ENCODE data around the gene PGM1. TPM values are rescaled to one million over a fixed set of nuclear protein-coding genes. Genes with fewer than 3 reads are reported as not detected.

Gene PGM1
- total and polyA plus RNA-seq, 4 experiments from 2014 or later: 18.8 to 48.3 (median 26.6) TPM

GRCh38 chr1:63679076-63679475 is 85.9 kb downstream of the PGM1 start:
- peaks cover 0 to 16% (median 7%) of the 10 kb centered on the region in 8 donors for H3K9me3 Mint-ChIP-seq
- no peak overlapping the region for H3K27ac ChIP-seq (ENCODE audit: low read depth, low read length)
- no peak overlapping the region for H3K27ac Mint-ChIP-seq
- peaks cover 0 to 2% (median 0%) of the 10 kb centered on the region in 4 donors for H3K4me1 Mint-ChIP-seq
- no peaks in the 10 kb centered on the region for H3K27me3 Mint-ChIP-seq
- no peaks in the 10 kb centered on the region for H3K36me3 ChIP-seq (ENCODE audit: insufficient read depth, low read length)
- no peak for DNase-seq
- H3K9me3 ChIP-seq (ENCODE audit: control insufficient read depth in 1 of 2, low read length in 2 of 2): no peaks in the 10 kb centered on the region
- no peaks in the 10 kb centered on the region for H3K27me3 ChIP-seq (ENCODE audit: insufficient read depth, low read length)
- ChIA-PET CTCF (ENCODE audit: partially characterized antibody) (interaction anchor here (1.1 kb wide), 1 partner anchor 13 kb away, joined by 3 read pairs; no protein-coding TSS in a partner anchor), POLR2A (ENCODE audit: partially characterized antibody) (no interaction called here)
- intact Hi-C loops (cut with micrococcal nuclease): no loop called here
- no peak overlapping the region for H3K4me3 Mint-ChIP-seq
- no peaks in the 10 kb centered on the region for H3K4me1 ChIP-seq (ENCODE audit: insufficient read depth, low read length)
- H3K36me3 Mint-ChIP-seq: peaks cover 8 to 11% of the 10 kb centered on the region in 2 donors
- H3K4me3 ChIP-seq (ENCODE audit: low read length in 2 of 2): no peak overlapping the region

GRCh38 chr1:63679589-63679988 is 86.4 kb downstream of the PGM1 start:
- H3K27ac Mint-ChIP-seq: no peak overlapping the region
- H3K36me3 ChIP-seq (ENCODE audit: insufficient read depth, low read length): no peaks in the 10 kb centered on the region
- H3K36me3 Mint-ChIP-seq: peaks cover 8 to 9% of the 10 kb centered on the region in 2 donors
- CTCF ChIA-PET (ENCODE audit: partially characterized antibody): interaction anchor here (1.1 kb wide), 1 partner anchor 12 kb away, joined by 3 read pairs; no protein-coding TSS in a partner anchor
- DNase-seq: no peak
- H3K27me3 Mint-ChIP-seq: no peaks in the 10 kb centered on the region
- H3K9me3 Mint-ChIP-seq: peaks cover 0 to 16% (median 7%) of the 10 kb centered on the region in 8 donors
- peaks cover 0 to 2% (median 0%) of the 10 kb centered on the region in 4 donors for H3K4me1 Mint-ChIP-seq
- intact Hi-C loops (cut with micrococcal nuclease): no loop called here
- POLR2A ChIA-PET (ENCODE audit: partially characterized antibody): no interaction called here
- H3K27ac ChIP-seq (ENCODE audit: low read depth, low read length): no peak overlapping the region
- H3K27me3 ChIP-seq (ENCODE audit: insufficient read depth, low read length): no peaks in the 10 kb centered on the region
- no peak overlapping the region for H3K4me3 Mint-ChIP-seq
- no peaks in the 10 kb centered on the region for H3K4me1 ChIP-seq (ENCODE audit: insufficient read depth, low read length)
- H3K9me3 ChIP-seq (ENCODE audit: control insufficient read depth in 1 of 2, low read length in 2 of 2): no peaks in the 10 kb centered on the region
- no peak overlapping the region for H3K4me3 ChIP-seq (ENCODE audit: low read length in 2 of 2)

- CTCF ChIA-PET (ENCODE audit: partially characterized antibody): interaction anchor here (3.6 kb wide), 1 partner anchor 9 kb away, joined by 19 read pairs; no protein-coding TSS in a partner anchor
- no peak for DNase-seq
- Mint-ChIP-seq H3K27me3 (peaks cover 0 to 2% of the 10 kb centered on the region in 2 donors), H3K4me3 (no peak overlapping the region), H3K36me3 (peaks cover 8 to 9% of the 10 kb centered on the region in 2 donors), H3K4me1 (peaks cover 0 to 2% (median 0%) of the 10 kb centered on the region in 4 donors), H3K27ac (no peak overlapping the region), H3K9me3 (peaks cover 0 to 16% (median 7%) of the 10 kb centered on the region in 8 donors)
- Histone ChIP-seq H3K27me3 (ENCODE audit: insufficient read depth, low read length) (no peaks in the 10 kb centered on the region), H3K4me3 (ENCODE audit: low read length in 2 of 2) (no peak overlapping the region), H3K4me1 (ENCODE audit: insufficient read depth, low read length) (no peaks in the 10 kb centered on the region), H3K36me3 (ENCODE audit: insufficient read depth, low read length) (no peaks in the 10 kb centered on the region), H3K9me3 (ENCODE audit: control insufficient read depth in 1 of 2, low read length in 2 of 2) (no peaks in the 10 kb centered on the region), H3K27ac (ENCODE audit: low read depth, low read length) (no peak overlapping the region)
- intact Hi-C loops (cut with micrococcal nuclease): no loop called here
- POLR2A ChIA-PET (ENCODE audit: partially characterized antibody): no interaction called here
Observed at GRCh38 chr1:63682936-63683335, 89.7 kb downstream of the PGM1 start.

GRCh38 chr1:63683759-63684158 is 90.5 kb downstream of the PGM1 start:
- CTCF ChIA-PET (ENCODE audit: partially characterized antibody): interaction anchor here (3.6 kb wide), 1 partner anchor 8 kb away, joined by 19 read pairs; no protein-coding TSS in a partner anchor
- no peak overlapping the region for H3K27ac Mint-ChIP-seq
- no peaks in the 10 kb centered on the region for H3K36me3 ChIP-seq (ENCODE audit: insufficient read depth, low read length)

GRCh38 chr1:63686696-63687095 is 93.5 kb downstream of the PGM1 start:
- Mint-ChIP-seq H3K36me3 (no peaks in the 10 kb centered on the region), H3K4me1 (no peaks in the 10 kb centered on the region), H3K4me3 (no peak overlapping the region), H3K9me3 (no peaks in the 10 kb centered on the region), H3K27ac (no peak overlapping the region), H3K27me3 (peaks cover 0 to 2% of the 10 kb centered on the region in 2 donors)
- Histone ChIP-seq H3K27me3 (ENCODE audit: insufficient read depth, low read length) (no peaks in the 10 kb centered on the region), H3K27ac (ENCODE audit: low read depth, low read length) (no peak overlapping the region), H3K9me3 (ENCODE audit: control insufficient read depth in 1 of 2, low read length in 2 of 2) (no peaks in the 10 kb centered on the region), H3K4me3 (ENCODE audit: low read length in 2 of 2) (no peak overlapping the region), H3K4me1 (ENCODE audit: insufficient read depth, low read length) (no peaks in the 10 kb centered on the region), H3K36me3 (ENCODE audit: insufficient read depth, low read length) (no peaks in the 10 kb centered on the region)
- ChIA-PET POLR2A (ENCODE audit: partially characterized antibody) (no interaction called here), CTCF (ENCODE audit: partially characterized antibody) (no interaction called here)
- intact Hi-C loops (cut with micrococcal nuclease): no loop called here
- no peak for DNase-seq

More at GRCh38 chr1:63683759-63684158, 90.5 kb downstream of the PGM1 start:
- no peaks in the 10 kb centered on the region for H3K4me1 Mint-ChIP-seq
- Histone ChIP-seq H3K9me3 (ENCODE audit: control insufficient read depth in 1 of 2, low read length in 2 of 2) (no peaks in the 10 kb centered on the region), H3K4me1 (ENCODE audit: insufficient read depth, low read length) (no peaks in the 10 kb centered on the region), H3K4me3 (ENCODE audit: low read length in 2 of 2) (no peak overlapping the region), H3K27me3 (ENCODE audit: insufficient read depth, low read length) (no peaks in the 10 kb centered on the region), H3K27ac (ENCODE audit: low read depth, low read length) (no peak overlapping the region)
- no peak overlapping the region for H3K4me3 Mint-ChIP-seq
- POLR2A ChIA-PET (ENCODE audit: partially characterized antibody): no interaction called here
- H3K9me3 Mint-ChIP-seq: peaks cover 0 to 14% (median 6%) of the 10 kb centered on the region in 8 donors
- peaks cover 5 to 9% of the 10 kb centered on the region in 2 donors for H3K36me3 Mint-ChIP-seq
- intact Hi-C loops (cut with micrococcal nuclease): no loop called here
- peaks cover 0 to 2% of the 10 kb centered on the region in 2 donors for H3K27me3 Mint-ChIP-seq
- DNase-seq: no peak

GRCh38 chr1:63688302-63688890 is 95.2 kb downstream of the PGM1 start:
- Histone ChIP-seq H3K27ac (ENCODE audit: low read depth, low read length) (no peak overlapping the region), H3K36me3 (ENCODE audit: insufficient read depth, low read length) (no peaks in the 10 kb centered on the region), H3K4me1 (ENCODE audit: insufficient read depth, low read length) (no peaks in the 10 kb centered on the region), H3K27me3 (ENCODE audit: insufficient read depth, low read length) (no peaks in the 10 kb centered on the region), H3K9me3 (ENCODE audit: control insufficient read depth in 1 of 2, low read length in 2 of 2) (no peaks in the 10 kb centered on the region), H3K4me3 (ENCODE audit: low read length in 2 of 2) (no peak overlapping the region)
- H3K36me3 Mint-ChIP-seq: no peaks in the 10 kb centered on the region
- ChIA-PET POLR2A (ENCODE audit: partially characterized antibody) (no interaction called here), CTCF (ENCODE audit: partially characterized antibody) (interaction anchor here (1.5 kb wide), 1 partner anchor 11 kb away, joined by 5 read pairs; no protein-coding TSS in a partner anchor)
- H3K9me3 Mint-ChIP-seq: no peaks in the 10 kb centered on the region
- peaks cover 0 to 2% of the 10 kb centered on the region in 2 donors for H3K27me3 Mint-ChIP-seq
- intact Hi-C loops (cut with micrococcal nuclease): no loop called here
- H3K4me3 Mint-ChIP-seq: no peak overlapping the region
- H3K27ac Mint-ChIP-seq: no peak overlapping the region
- peaks cover 0 to 2% (median under 1%) of the 10 kb centered on the region in 4 donors for H3K4me1 Mint-ChIP-seq
- DNase-seq: no peak

- no peaks in the 10 kb centered on the region for H3K27me3 ChIP-seq (ENCODE audit: insufficient read depth, low read length)
- no peak for DNase-seq
- no peak overlapping the region for H3K4me3 ChIP-seq (ENCODE audit: low read length in 2 of 2)
- CTCF ChIA-PET (ENCODE audit: partially characterized antibody): interaction anchor here (0.8 to 2.6 kb wide), 25 partner anchors 9 to 557 kb away, joined by 3 to 33 read pairs (median 4); no protein-coding TSS in a partner anchor
- Mint-ChIP-seq H3K27ac (no peak overlapping the region), H3K4me3 (no peak overlapping the region), H3K4me1 (peaks cover 0 to 2% (median under 1%) of the 10 kb centered on the region in 4 donors), H3K27me3 (peaks cover 0 to 2% of the 10 kb centered on the region in 2 donors), H3K36me3 (no peaks in the 10 kb centered on the region), H3K9me3 (no peaks in the 10 kb centered on the region)
- H3K36me3 ChIP-seq (ENCODE audit: insufficient read depth, low read length): no peaks in the 10 kb centered on the region
- no peaks in the 10 kb centered on the region for H3K4me1 ChIP-seq (ENCODE audit: insufficient read depth, low read length)
- POLR2A ChIA-PET (ENCODE audit: partially characterized antibody): interaction anchor here (0.7 to 2.1 kb wide), 2 partner anchors 20 to 40 kb away, joined by 3 to 8 read pairs; no protein-coding TSS in a partner anchor
- H3K27ac ChIP-seq (ENCODE audit: low read depth, low read length): no peak overlapping the region
- no peaks in the 10 kb centered on the region for H3K9me3 ChIP-seq (ENCODE audit: control insufficient read depth in 1 of 2, low read length in 2 of 2)
- intact Hi-C loops (cut with micrococcal nuclease): loop anchor here (5.0 kb wide), 1 partner anchor 74 kb away; no protein-coding TSS in a partner anchor
Observed at GRCh38 chr1:63690966-63691700, 97.9 kb downstream of the PGM1 start.

Measured in CD4-positive, alpha-beta memory T cell (primary cell).